Ectodermal cell (in vitro differentiated cells): Measurements from ENCODE around the gene TOP1.

Experiments used
- H3K27ac ChIP-seq: 2 replicates; pipeline ENCODE4 v1.7.0; 2013; ENCODE audit warnings: mild to moderate bottlenecking, low read depth, low read length; ENCODE audit not compliant: insufficient read depth, poor library complexity, severe bottlenecking
- H3K27me3 ChIP-seq: 2 replicates; pipeline ENCODE4 v1.7.0; 2013; ENCODE audit warnings: mild to moderate bottlenecking, low read length; ENCODE audit not compliant: insufficient read depth, control insufficient read depth, poor library complexity, severe bottlenecking
- H3K36me3 ChIP-seq: one replicate; pipeline ENCODE4 v1.7.0; 2013; ENCODE audit warnings: low read length; ENCODE audit not compliant: control insufficient read depth, insufficient read depth
- H3K4me1 ChIP-seq: one replicate; pipeline ENCODE4 v1.7.0; 2013; ENCODE audit warnings: low read length; ENCODE audit not compliant: control insufficient read depth, insufficient read depth
- H3K4me3 ChIP-seq: 2 replicates; pipeline ENCODE4 v1.7.0; 2013; ENCODE audit warnings: low read depth, low read length, control low read depth; ENCODE audit not compliant: insufficient read depth
- H3K9me3 ChIP-seq: 2 replicates; pipeline ENCODE4 v1.7.0; 2013; ENCODE audit warnings: mild to moderate bottlenecking, low read length, moderate library complexity; ENCODE audit not compliant: control insufficient read depth
- WGBS, 2 experiments: methylation state at CpG; one replicate each; pipeline ENCODE4 v1.1.7; 2013; ENCODE audit warnings: missing lambda C conversion rate in 2 of 2; 5-methylcytosine and 5-hydroxymethylcytosine counted together

TOP1 gene

DNA sequence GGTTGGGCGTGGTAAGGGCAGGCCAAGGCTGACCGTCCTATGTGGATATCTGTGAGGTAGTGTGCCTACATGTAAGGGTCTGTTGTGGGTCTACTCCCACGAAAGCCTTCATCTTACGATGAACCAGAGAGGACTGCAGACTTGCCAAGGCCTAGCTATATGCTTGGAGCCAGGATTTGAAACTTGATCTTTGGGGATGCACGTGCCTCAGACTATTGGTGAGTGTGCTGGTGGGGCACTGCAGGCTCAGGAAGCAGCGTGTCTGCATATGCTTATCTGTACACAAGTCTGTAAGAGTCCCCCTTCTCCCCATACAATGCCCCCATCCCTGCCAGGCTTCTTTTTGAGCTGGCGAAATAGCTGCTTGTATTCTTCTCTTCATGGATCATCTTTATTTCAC is 126.6 kb downstream of the TOP1 start:
- 89 to 93% methylated on average over 7 of the region's 7 CpGs for WGBS, 2 experiments
- peaks cover 11% of the 10 kb centered on the region for H3K36me3 ChIP-seq

GRCh38 chr20:41158082-41158625 is 129.5 kb downstream of the TOP1 start:
- Histone ChIP-seq H3K4me1 (peaks cover 17% of the 10 kb centered on the region), H3K4me3 (no peak overlapping the region), H3K27me3 (no peaks in the 10 kb centered on the region), H3K9me3 (no peaks in the 10 kb centered on the region), H3K27ac (no peak overlapping the region), H3K36me3 (peaks cover 26% of the 10 kb centered on the region)
- WGBS, 2 experiments, result 88 to 94% methylated on average over 6 of the region's 6 CpGs

More for the DNA sequence above, 126.6 kb downstream of the TOP1 start:
- no peak overlapping the region for H3K4me3 ChIP-seq
- no peaks in the 10 kb centered on the region for H3K27me3 ChIP-seq
- H3K27ac ChIP-seq, result no peak overlapping the region
- H3K4me1 ChIP-seq, result peaks cover 17% of the 10 kb centered on the region
- no peaks in the 10 kb centered on the region for H3K9me3 ChIP-seq

DNA sequence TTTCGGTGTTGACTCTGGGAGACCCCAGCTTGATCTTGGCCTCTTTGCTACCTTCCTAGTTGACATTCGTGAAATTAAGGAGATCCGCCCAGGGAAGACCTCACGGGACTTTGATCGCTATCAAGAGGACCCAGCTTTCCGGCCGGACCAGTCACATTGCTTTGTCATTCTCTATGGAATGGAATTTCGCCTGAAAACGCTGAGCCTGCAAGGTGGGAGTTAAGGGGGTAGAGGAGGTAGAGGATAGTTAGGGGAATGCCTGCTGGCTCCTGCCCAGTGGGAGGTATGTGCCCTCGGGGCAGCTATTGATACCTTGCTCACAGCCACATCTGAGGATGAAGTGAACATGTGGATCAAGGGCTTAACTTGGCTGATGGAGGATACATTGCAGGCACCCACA is 130.9 kb downstream of the TOP1 start:
- Histone ChIP-seq H3K27ac (no peak overlapping the region), H3K36me3 (peaks cover 40% of the 10 kb centered on the region), H3K4me3 (no peak overlapping the region), H3K9me3 (no peaks in the 10 kb centered on the region), H3K4me1 (peaks cover 17% of the 10 kb centered on the region), H3K27me3 (no peaks in the 10 kb centered on the region)
- 93 to 94% methylated on average over 10 of the region's 10 CpGs for WGBS, 2 experiments

DNA sequence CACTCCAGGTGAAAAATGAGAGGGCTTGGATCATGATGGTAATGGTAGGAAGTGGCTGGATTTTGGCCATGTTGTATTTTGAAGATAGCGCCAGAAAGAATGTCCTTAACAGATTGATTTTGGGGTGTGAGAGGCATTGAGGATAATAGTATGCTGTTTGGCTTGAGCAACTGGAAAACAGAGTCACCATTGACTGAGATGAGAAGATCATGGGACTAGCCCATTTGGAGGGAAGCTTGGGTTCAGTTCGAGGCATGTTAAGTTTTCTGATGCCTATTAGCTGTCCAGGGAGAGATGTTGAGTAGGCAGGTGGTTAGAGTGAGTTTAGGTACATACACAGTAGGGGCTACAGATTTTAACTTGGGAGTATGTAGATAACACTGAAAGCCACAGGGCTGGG is 132.1 kb downstream of the TOP1 start:
- Histone ChIP-seq H3K4me3 (no peak overlapping the region), H3K27ac (no peak overlapping the region), H3K27me3 (no peaks in the 10 kb centered on the region), H3K4me1 (peaks cover 9% of the 10 kb centered on the region), H3K9me3 (no peaks in the 10 kb centered on the region), H3K36me3 (peaks cover 51% of the 10 kb centered on the region)
- 94 to 95% methylated on average over 2 of the region's 2 CpGs for WGBS, 2 experiments

- 100% methylated on average over 1 of the region's 1 CpG for WGBS, 2 experiments
These were observed 133.3 kb downstream of the TOP1 start for GRCh38 chr20:41161886-41162285.

DNA sequence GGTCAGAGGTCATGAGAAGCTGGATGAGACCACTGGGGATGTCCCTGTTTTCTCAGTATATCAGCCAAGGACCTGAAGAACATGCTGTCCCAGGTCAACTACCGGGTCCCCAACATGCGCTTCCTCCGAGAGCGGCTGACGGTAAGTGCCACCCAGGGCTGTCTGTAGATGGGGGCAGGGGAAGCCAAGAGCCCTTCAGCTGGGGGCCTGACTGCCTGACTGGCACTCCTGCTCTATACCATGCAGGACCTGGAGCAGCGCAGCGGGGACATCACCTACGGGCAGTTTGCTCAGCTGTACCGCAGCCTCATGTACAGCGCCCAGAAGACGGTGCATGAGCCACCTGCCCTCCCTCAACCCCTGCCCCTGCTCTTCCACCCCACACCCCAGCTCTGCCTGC is 133.8 kb downstream of the TOP1 start:
- Histone ChIP-seq H3K4me1 (peaks cover 7% of the 10 kb centered on the region), H3K27ac (no peak overlapping the region), H3K36me3 (peaks cover 67% of the 10 kb centered on the region), H3K4me3 (no peak overlapping the region), H3K9me3 (no peaks in the 10 kb centered on the region), H3K27me3 (no peaks in the 10 kb centered on the region)
- WGBS, 2 experiments, result 95 to 97% methylated on average over 11 of the region's 11 CpGs

More at GRCh38 chr20:41161886-41162285, 133.3 kb downstream of the TOP1 start:
- H3K4me3 ChIP-seq, result no peak overlapping the region
- no peak overlapping the region for H3K27ac ChIP-seq
- H3K9me3 ChIP-seq, result no peaks in the 10 kb centered on the region
- peaks cover 63% of the 10 kb centered on the region for H3K36me3 ChIP-seq
- H3K27me3 ChIP-seq, result no peaks in the 10 kb centered on the region
- H3K4me1 ChIP-seq, result peaks cover 7% of the 10 kb centered on the region

GRCh38 chr20:41163821-41164220 is 135.2 kb downstream of the TOP1 start:
- Histone ChIP-seq H3K4me3 (no peak overlapping the region), H3K27me3 (no peaks in the 10 kb centered on the region), H3K27ac (no peak overlapping the region), H3K9me3 (no peaks in the 10 kb centered on the region), H3K4me1 (no peaks in the 10 kb centered on the region), H3K36me3 (peaks cover 77% of the 10 kb centered on the region)
- 93 to 97% methylated on average over 11 of the region's 11 CpGs for WGBS, 2 experiments

DNA sequence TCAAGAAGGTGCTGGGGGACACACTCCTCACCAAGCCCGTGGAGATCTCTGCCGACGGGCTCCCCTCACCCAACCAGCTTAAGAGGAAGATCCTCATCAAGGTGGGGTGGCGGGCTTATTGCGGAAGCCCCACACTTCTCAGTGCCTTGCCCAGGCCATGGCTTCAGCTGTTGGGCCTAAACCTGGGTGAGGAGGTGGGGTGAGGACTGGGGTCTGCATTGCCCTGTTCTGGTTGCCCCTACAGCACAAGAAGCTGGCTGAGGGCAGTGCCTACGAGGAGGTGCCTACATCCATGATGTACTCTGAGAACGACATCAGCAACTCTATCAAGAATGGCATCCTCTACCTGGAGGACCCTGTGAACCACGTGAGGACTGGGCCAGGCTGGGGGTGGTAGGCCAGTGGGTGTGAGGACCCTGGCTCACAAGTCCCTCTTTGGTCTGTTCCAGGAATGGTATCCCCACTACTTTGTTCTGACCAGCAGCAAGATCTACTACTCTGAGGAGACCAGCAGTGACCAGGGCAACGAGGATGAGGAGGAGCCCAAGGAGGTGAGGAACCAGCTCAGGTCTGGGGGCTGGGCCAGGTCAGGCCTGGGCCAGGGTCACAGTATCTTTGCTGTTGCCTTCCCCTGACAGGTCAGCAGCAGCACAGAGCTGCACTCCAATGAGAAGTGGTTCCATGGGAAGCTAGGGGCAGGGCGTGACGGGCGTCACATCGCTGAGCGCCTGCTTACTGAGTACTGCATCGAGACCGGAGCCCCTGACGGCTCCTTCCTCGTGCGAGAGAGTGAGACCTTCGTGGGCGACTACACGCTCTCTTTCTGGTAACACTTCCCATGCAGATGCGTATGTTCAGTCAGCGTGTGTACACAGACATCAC is 136.6 kb downstream of the TOP1 start:
- peaks cover 80% of the 10 kb centered on the region for H3K36me3 ChIP-seq
- H3K9me3 ChIP-seq, result no peaks in the 10 kb centered on the region
- WGBS, 2 experiments, result 95 to 96% methylated on average over 24 of the region's 24 CpGs

GRCh38 chr20:41166201-41167117 is 137.8 kb downstream of the TOP1 start:
- H3K27me3 ChIP-seq, result no peaks in the 10 kb centered on the region
- 94 to 96% methylated on average over 27 of the region's 27 CpGs for WGBS, 2 experiments
- no peak overlapping the region for H3K4me3 ChIP-seq
- H3K36me3 ChIP-seq, result peaks cover 88% of the 10 kb centered on the region
- H3K27ac ChIP-seq, result no peak overlapping the region
- H3K4me1 ChIP-seq, result no peaks in the 10 kb centered on the region
- H3K9me3 ChIP-seq, result no peaks in the 10 kb centered on the region

More for the DNA sequence above, 136.6 kb downstream of the TOP1 start:
- Histone ChIP-seq H3K27me3 (no peaks in the 10 kb centered on the region), H3K27ac (no peak overlapping the region), H3K4me1 (no peaks in the 10 kb centered on the region), H3K4me3 (no peak overlapping the region)

DNA sequence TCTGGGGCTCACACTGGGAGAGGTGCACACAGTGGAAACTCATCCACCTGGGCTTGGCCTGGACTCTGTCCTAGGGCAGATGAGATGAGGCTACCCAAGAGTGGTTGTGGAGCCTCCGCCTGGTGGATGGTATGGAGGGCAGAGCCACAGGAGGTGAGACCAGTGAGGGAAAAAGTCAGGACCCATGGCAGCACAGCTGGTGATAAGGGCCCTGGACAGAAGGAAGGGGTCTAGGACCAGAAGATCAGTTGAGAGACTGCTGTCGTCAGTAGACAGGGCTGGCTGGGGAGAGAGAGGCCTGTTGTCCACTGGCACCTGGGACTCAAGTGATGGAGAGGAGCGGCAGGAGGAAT is 138.5 kb downstream of the TOP1 start:
- 92 to 93% methylated on average over 3 of the region's 3 CpGs for WGBS, 2 experiments
- Histone ChIP-seq H3K9me3 (no peaks in the 10 kb centered on the region), H3K4me1 (no peaks in the 10 kb centered on the region), H3K27me3 (no peaks in the 10 kb centered on the region), H3K36me3 (peaks cover 84% of the 10 kb centered on the region), H3K27ac (no peak overlapping the region), H3K4me3 (no peak overlapping the region)
